ENCODE data around the gene CAPN10.

CAPN10 gene

GRCh38 chr2:240626531-240627300 is 40.2 kb downstream of the CAPN10 start:
- no peak for FAIRE-seq

GRCh38 chr2:240627736-240628506 is 41.4 kb downstream of the CAPN10 start:
- no peak for FAIRE-seq

GRCh38 chr2:240628507-240628807 is 41.9 kb downstream of the CAPN10 start:
- no peak for FAIRE-seq

- FAIRE-seq = no peak
These were observed 42.5 kb downstream of the CAPN10 start for GRCh38 chr2:240628808-240629618.

- FAIRE-seq = no peak
These were observed 43.1 kb downstream of the CAPN10 start for GRCh38 chr2:240629619-240629967.

GRCh38 chr2:240629968-240630770 is 43.6 kb downstream of the CAPN10 start:
- FAIRE-seq = no peak

GRCh38 chr2:240630771-240631547 is 44.4 kb downstream of the CAPN10 start:
- FAIRE-seq = no peak

GRCh38 chr2:240631548-240632305 is 45.2 kb downstream of the CAPN10 start:
- FAIRE-seq = no peak

GRCh38 chr2:240632306-240632721 is 45.8 kb downstream of the CAPN10 start:
- no peak for FAIRE-seq

- FAIRE-seq = no peak
These were observed 48.8 kb downstream of the CAPN10 start for GRCh38 chr2:240635121-240635997.

GRCh38 chr2:240635998-240636547 is 49.5 kb downstream of the CAPN10 start:
- FAIRE-seq = no peak

- no peak for FAIRE-seq
These were observed 50.1 kb downstream of the CAPN10 start for GRCh38 chr2:240636563-240637115.

GRCh38 chr2:240637116-240637900 is 50.8 kb downstream of the CAPN10 start:
- FAIRE-seq = no peak

GRCh38 chr2:240637901-240638345 is 51.4 kb downstream of the CAPN10 start:
- no peak for FAIRE-seq

- no peak for FAIRE-seq
These were observed 52.1 kb downstream of the CAPN10 start for GRCh38 chr2:240638512-240639160.

- FAIRE-seq = no peak
These were observed 53.0 kb downstream of the CAPN10 start for GRCh38 chr2:240639566-240639965.

GRCh38 chr2:240640939-240641338 is 54.4 kb downstream of the CAPN10 start:
- no peak for FAIRE-seq

Measured in islet of Langerhans (tissue), 1 donor.